Fibroblast of skin of right biceps (primary cell): ENCODE data around the gene ST6GALNAC2.
"Not testable (repeated sequence)": the region's sequence is repeated elsewhere in the genome, so short reads cannot be mapped to it uniquely, and the experiment has no call there.

Experiments
- DNase-seq: peaks from one replicate; pipeline ENCODE4 v3.0.0-alpha.2; 2013

The ST6GALNAC2 gene

GRCh38 chr17:76585649-76586593 is at the start of gene ST6GALNAC2:
Gene ST6GALNAC2 (minus strand): TSS chr17:76585860. CDS start chr17:76585808, 52 bp downstream.
- peak; percentile 25 for DNase-seq

GRCh38 chr17:76635039-76635438 is 49.4 kb upstream of the ST6GALNAC2 start:
- peak; percentile 36 for DNase-seq

GRCh38 chr17:76633628-76634328 is 48.1 kb upstream of the ST6GALNAC2 start:
- DNase-seq = no peak

DNA sequence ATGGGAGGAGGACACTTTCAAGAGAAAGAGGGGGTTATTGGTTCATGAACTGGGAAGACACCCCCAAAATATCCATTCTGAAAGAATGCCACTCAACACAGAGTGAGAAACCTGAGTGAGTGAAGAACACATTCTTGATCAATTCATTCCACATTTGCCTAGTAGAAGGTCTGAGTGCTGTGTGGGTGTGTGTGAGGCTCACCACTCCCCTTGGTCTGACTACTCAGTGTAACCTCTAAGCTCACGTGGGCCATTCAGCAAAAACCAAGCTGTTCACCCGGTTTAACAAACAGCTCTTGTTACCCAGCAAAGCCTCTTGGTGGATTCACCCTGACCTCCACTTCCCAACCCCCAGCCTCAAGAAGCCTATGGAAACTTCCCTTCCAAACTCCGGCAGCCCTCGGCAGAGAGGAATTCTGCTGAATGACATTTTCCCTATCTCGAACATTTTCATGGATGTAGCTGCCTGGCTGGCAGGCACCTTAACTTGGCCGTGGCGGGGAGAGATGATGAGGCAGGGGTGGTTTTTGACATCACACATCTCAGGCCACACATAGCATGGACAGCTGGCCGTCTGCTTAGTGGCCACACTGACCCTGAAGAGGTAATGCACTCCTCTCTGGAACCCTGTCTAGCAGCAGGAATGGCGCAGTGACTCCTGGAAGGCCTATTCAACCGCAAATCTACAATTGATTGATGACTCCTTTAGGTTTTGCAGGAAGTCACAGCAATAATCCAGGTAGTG is 46.3 kb upstream of the ST6GALNAC2 start:
- DNase-seq = no peak

GRCh38 chr17:76630151-76630550 is 44.5 kb upstream of the ST6GALNAC2 start:
- DNase-seq = no peak

DNA sequence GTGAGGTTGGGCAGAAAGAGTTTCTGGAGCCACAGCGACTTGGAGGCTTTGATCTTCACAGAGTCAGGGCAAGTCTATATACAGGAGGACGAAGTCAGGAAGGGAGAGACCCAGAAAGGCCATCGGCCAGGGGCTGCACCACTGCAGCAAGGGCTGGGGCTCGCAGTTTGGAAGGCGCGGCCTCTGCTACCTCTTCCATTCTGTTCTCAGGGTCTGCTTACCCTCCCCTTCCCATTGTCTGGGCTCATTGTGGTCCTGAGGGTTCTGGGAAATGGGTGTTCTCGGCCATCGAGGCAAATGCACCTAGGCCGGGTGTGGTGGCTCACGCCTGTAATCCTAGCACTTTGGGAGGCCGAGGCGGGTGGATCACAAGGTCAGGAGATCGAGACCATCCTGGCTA is 41.9 kb upstream of the ST6GALNAC2 start:
- no peak for DNase-seq

DNA sequence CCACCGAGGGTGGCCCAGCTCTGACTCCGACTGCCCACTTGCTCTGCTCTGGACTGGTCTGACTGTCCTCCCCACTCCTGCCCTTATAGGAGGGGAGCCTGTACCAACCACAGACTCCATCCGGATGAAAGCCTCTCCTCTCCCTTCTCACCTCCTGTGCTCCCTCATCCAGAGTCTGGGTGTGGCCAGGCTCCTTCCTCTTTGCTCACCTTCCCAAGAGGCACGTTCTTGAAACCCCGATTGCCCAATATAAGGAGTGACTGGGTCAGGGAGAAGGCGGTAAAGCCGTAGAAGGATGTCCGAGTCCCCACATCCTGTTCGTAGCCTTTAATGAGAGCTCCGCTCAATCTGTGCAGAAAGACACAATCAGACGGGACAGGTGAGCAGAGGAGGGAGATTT is 40.8 kb upstream of the ST6GALNAC2 start:
- DNase-seq = no peak

GRCh38 chr17:76625496-76625895 is 39.8 kb upstream of the ST6GALNAC2 start:
- DNase-seq = no peak

GRCh38 chr17:76623271-76624146 is 37.8 kb upstream of the ST6GALNAC2 start:
- peak; percentile 61 for DNase-seq

- DNase-seq = no peak
Observed at GRCh38 chr17:76617838-76618237, 32.2 kb upstream of the ST6GALNAC2 start.

GRCh38 chr17:76614912-76615617 is 29.4 kb upstream of the ST6GALNAC2 start:
- no peak for DNase-seq

DNA sequence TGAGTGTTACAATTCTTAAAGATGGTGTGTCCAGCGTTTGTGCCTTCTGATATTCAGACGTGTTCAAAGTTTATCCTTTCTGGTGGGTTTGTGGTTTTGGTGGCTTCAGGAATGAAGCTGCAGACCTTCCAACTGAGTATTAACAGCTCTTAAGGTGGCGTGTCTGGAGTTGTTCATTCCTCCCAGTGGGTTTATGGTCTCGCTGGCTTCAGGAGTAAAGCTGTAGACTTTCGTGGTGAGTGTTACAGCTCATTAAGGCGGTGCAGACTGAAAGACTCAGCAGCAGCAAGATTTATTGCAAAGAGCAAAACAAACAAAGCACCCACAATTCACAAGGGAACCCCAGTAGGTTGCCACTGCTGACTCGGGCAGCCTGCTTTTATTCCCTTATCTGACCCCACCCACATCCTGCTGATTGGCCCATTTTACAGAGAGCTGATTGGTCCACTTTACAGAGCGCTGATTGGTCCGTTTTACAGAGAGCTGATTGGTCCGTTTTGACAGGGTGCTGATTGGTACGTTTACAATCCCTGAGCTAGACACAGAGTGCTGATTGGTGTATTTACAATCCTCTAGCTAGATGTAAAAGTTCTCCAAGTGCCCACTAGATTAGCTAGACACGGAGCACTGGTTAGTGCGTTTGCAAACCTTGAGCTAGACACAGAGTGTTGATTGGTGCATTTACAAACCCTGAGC is 28.6 kb upstream of the ST6GALNAC2 start:
- peak; percentile 32 for DNase-seq

- no peak for DNase-seq
Observed at GRCh38 chr17:76612977-76613851, 27.6 kb upstream of the ST6GALNAC2 start.

DNA sequence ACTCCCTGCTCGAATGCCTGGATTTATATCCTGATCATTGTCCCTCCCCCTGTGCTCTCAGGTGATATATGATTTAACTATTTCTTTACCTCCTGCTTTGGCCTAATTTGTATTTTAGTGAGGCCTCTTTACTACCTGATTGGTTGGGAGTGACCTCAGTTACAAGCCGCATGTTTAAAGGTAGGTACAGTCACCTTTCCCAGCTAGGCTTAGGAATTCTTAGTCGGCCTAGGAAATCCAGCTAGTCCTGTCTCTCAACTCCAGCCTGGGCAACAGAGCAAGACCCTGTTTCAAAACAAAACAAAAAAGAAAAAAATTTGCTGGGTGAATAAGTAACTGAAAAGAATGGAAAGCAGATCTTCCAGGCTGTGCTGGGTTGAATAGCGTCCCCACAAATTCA is 26.8 kb upstream of the ST6GALNAC2 start:
- DNase-seq = no peak

DNA sequence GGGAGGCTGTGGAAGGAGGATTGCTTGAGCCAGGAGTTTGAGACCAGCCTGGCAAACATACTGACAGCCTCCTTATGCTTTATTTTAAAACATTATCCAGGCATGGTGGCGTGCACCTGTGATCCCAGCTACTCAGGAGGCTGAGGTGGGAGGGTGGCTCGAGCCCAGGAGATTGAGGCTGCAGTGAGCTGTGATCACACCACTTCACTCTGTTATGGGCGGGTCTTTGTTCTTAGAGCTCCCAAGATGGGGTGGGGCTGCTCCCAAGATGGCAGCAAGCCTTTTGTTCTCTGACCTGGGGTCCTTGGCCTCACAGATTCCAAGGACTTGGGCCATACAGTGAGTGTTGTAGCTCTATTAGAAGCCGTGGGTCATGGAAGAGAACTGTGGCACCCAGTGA is 26.1 kb upstream of the ST6GALNAC2 start:
- DNase-seq = no peak

GRCh38 chr17:76611080-76611749 is 25.6 kb upstream of the ST6GALNAC2 start:
- not testable (repeated sequence) for DNase-seq

GRCh38 chr17:76606685-76607084 is 21.0 kb upstream of the ST6GALNAC2 start:
- DNase-seq = not testable (repeated sequence)

GRCh38 chr17:76601065-76601464 is 15.4 kb upstream of the ST6GALNAC2 start:
- no peak for DNase-seq
